HEK293 (cell line): ENCODE results near the gene PMF1.

Source experiments
- BCL11B ChIP-seq: fragments of 450-650 bp; formaldehyde crosslinking; IDR thresholded peaks from 2 replicates; pipeline ENCODE4 v1.5.1; 2016; ENCODE audit warnings: low read depth, missing biosample characterization, missing genetic modification characterization
- GLI2 ChIP-seq: fragments of 450-650 bp; formaldehyde crosslinking; IDR thresholded peaks from 2 replicates; pipeline ENCODE4; 2017; ENCODE audit warnings: missing biosample characterization, missing genetic modification characterization, low read depth, borderline replicate concordance
- INSM2 ChIP-seq: fragments of 450-650 bp; formaldehyde crosslinking; IDR thresholded peaks from 2 replicates; pipeline ENCODE4 v1.5.1; 2016; ENCODE audit warnings: missing biosample characterization, missing genetic modification characterization
- MZF1 ChIP-seq: fragments of 450-650 bp; formaldehyde crosslinking; IDR thresholded peaks from 2 replicates; pipeline ENCODE4 v1.5.1; 2017; ENCODE audit warnings: missing biosample characterization, missing genetic modification characterization, borderline replicate concordance
- PATZ1 ChIP-seq: fragments of 450-650 bp; formaldehyde crosslinking; IDR thresholded peaks from 2 replicates; pipeline ENCODE4 v1.5.1; 2016; ENCODE audit warnings: missing biosample characterization, missing genetic modification characterization
- YY2 ChIP-seq: fragments of 450-650 bp; formaldehyde crosslinking; IDR thresholded peaks from 2 replicates; pipeline ENCODE4 v1.5.1; 2016; ENCODE audit warnings: missing biosample characterization, missing genetic modification characterization
- ZBTB17 ChIP-seq: fragments of 450-650 bp; formaldehyde crosslinking; IDR thresholded peaks from 2 replicates; pipeline ENCODE4 v1.5.1; 2016; ENCODE audit warnings: missing biosample characterization, missing genetic modification characterization
- ZFP37 ChIP-seq: fragments of 450-650 bp; formaldehyde crosslinking; IDR thresholded peaks from 2 replicates; pipeline ENCODE4 v1.5.1; 2016; ENCODE audit warnings: missing biosample characterization, missing genetic modification characterization
- ZNF114 ChIP-seq: fragments of 450-650 bp; formaldehyde crosslinking; IDR thresholded peaks from 2 replicates; pipeline ENCODE4 v1.5.0; 2017; ENCODE audit warnings: missing biosample characterization, missing genetic modification characterization
- ZNF121 ChIP-seq: fragments of 450-650 bp; formaldehyde crosslinking; IDR thresholded peaks from 2 replicates; pipeline ENCODE4 v1.5.1; 2016; ENCODE audit warnings: missing biosample characterization, missing genetic modification characterization
- ZNF16 ChIP-seq: fragments of 450-650 bp; formaldehyde crosslinking; IDR thresholded peaks from 2 replicates; pipeline ENCODE4 v1.5.1; 2016; ENCODE audit warnings: low read depth, missing biosample characterization, missing genetic modification characterization
- ZNF175 ChIP-seq: fragments of 450-650 bp; formaldehyde crosslinking; IDR thresholded peaks from 2 replicates; pipeline ENCODE4 v1.5.1; 2016; ENCODE audit warnings: missing biosample characterization, missing genetic modification characterization
- ZNF311 ChIP-seq: fragments of 450-650 bp; formaldehyde crosslinking; IDR thresholded peaks from 2 replicates; pipeline ENCODE4 v1.5.1; 2017; ENCODE audit warnings: missing biosample characterization, missing genetic modification characterization, borderline replicate concordance
- ZNF423 ChIP-seq: fragments of 450-650 bp; formaldehyde crosslinking; IDR thresholded peaks from 2 replicates; pipeline ENCODE4 v1.5.1; 2016; ENCODE audit warnings: missing biosample characterization, missing genetic modification characterization
- ZNF501 ChIP-seq: fragments of 450-650 bp; formaldehyde crosslinking; IDR thresholded peaks from 2 replicates; pipeline ENCODE4 v1.5.1; 2016; ENCODE audit warnings: missing biosample characterization, missing genetic modification characterization
- ZNF518A ChIP-seq: fragments of 450-650 bp; formaldehyde crosslinking; conservative IDR thresholded peaks from 2 replicates; pipeline ENCODE4 v1.5.1; 2016; ENCODE audit warnings: low read depth, missing biosample characterization, missing genetic modification characterization
- ZNF530 ChIP-seq: fragments of 450-650 bp; formaldehyde crosslinking; IDR thresholded peaks from 2 replicates; pipeline ENCODE4 v1.5.1; 2016; ENCODE audit warnings: low read depth, missing biosample characterization, missing genetic modification characterization
- ZNF544 ChIP-seq: fragments of 450-650 bp; formaldehyde crosslinking; IDR thresholded peaks from 2 replicates; pipeline ENCODE4 v1.5.0; 2017; ENCODE audit warnings: missing biosample characterization, missing genetic modification characterization
- ZNF580 ChIP-seq: fragments of 450-650 bp; formaldehyde crosslinking; IDR thresholded peaks from 2 replicates; pipeline ENCODE4 v1.5.1; 2016; ENCODE audit warnings: missing biosample characterization, missing genetic modification characterization
- ZNF610 ChIP-seq: fragments of 450-650 bp; formaldehyde crosslinking; IDR thresholded peaks from 2 replicates; pipeline ENCODE4 v1.5.1; 2016; ENCODE audit warnings: missing biosample characterization, missing genetic modification characterization, borderline replicate concordance
- ZNF629 ChIP-seq: fragments of 450-650 bp; formaldehyde crosslinking; IDR thresholded peaks from 2 replicates; pipeline ENCODE4 v1.5.1; 2017; ENCODE audit warnings: missing biosample characterization, missing genetic modification characterization
- ZNF639 ChIP-seq: fragments of 450-650 bp; formaldehyde crosslinking; IDR thresholded peaks from 2 replicates; pipeline ENCODE4 v1.5.1; 2016; ENCODE audit warnings: missing biosample characterization, missing genetic modification characterization
- ZNF654 ChIP-seq: fragments of 450-650 bp; formaldehyde crosslinking; IDR thresholded peaks from 2 replicates; pipeline ENCODE4 v1.5.1; 2016; ENCODE audit warnings: low read depth, missing biosample characterization, missing genetic modification characterization
- ZNF692 ChIP-seq: fragments of 450-650 bp; formaldehyde crosslinking; IDR thresholded peaks from 2 replicates; pipeline ENCODE4 v1.5.1; 2016; ENCODE audit warnings: missing biosample characterization, missing genetic modification characterization
- ZNF791 ChIP-seq: fragments of 450-650 bp; formaldehyde crosslinking; IDR thresholded peaks from 2 replicates; pipeline ENCODE4 v1.5.1; 2016; ENCODE audit warnings: missing biosample characterization, missing genetic modification characterization
- ZNF843 ChIP-seq: fragments of 450-650 bp; formaldehyde crosslinking; IDR thresholded peaks from 2 replicates; pipeline ENCODE4 v1.5.1; 2016; ENCODE audit warnings: missing biosample characterization, missing genetic modification characterization
- ZXDB ChIP-seq: fragments of 450-650 bp; formaldehyde crosslinking; IDR thresholded peaks from 2 replicates; pipeline ENCODE4 v1.5.1; 2016; ENCODE audit warnings: missing biosample characterization, missing genetic modification characterization

The PMF1 gene

GRCh38 chr1:156212833-156213643 is at the start of gene PMF1 (continued):
- TF ChIP-seq ZFP37 (peak; percentile 70; the same call in 1 of the 2 replicates), YY2 (tag by site-specific recombination) (peak; percentile 86), ZNF639 (peak; percentile 36; the same call in 1 of the 2 replicates), ZNF423 (tag by site-specific recombination) (no peak; the same call in 1 of the 2 replicates), ZNF311 (tag by site-specific recombination) (no peak), ZNF629 (tag by site-specific recombination) (peak; percentile 91), ZNF654 (tag by site-specific recombination) (no peak), ZBTB17 (peak; percentile 97), GLI2 (tag by site-specific recombination) (no peak), ZNF121 (no peak), ZNF175 (tag by site-specific recombination) (no peak), INSM2 (tag by site-specific recombination) (peak; percentile 59), ZNF530 (no peak), PATZ1 (tag by site-specific recombination) (0 out of 2 replicates have a peak, but pooled peaks have one; percentile 27), ZNF843 (tag by site-specific recombination) (peak; percentile 50; the same call in 1 of the 2 replicates), ZXDB (peak; percentile 95), ZNF544 (tag by site-specific recombination) (no peak), ZNF501 (tag by site-specific recombination) (peak; percentile 91), ZNF114 (no peak), ZNF610 (tag by site-specific recombination) (0 out of 2 replicates have a peak, but pooled peaks have one; percentile 40), ZNF518A (tag by site-specific recombination) (peak; percentile 36; the same call in 1 of the 2 replicates), ZNF580 (tag by site-specific recombination) (no peak; the same call in none of the 2 replicates), ZNF16 (tag by site-specific recombination) (no peak), ZNF791 (no peak), BCL11B (tag by site-specific recombination) (peak; percentile 56; the same call in 1 of the 2 replicates), ZNF692 (peak; percentile 62; the same call in 1 of the 2 replicates), MZF1 (tag by site-specific recombination) (no peak)
